NCI-H2107 treated with DMSO at 0.1 percent for 48 hours (cell line): ENCODE measurements around the gene TMPRSS6.

Experiments used
- DNase-seq: peaks from one replicate; lab custom pipeline; 2025; ENCODE audit not compliant: unreplicated experiment; lab: John Stamatoyannopoulos, UW

The TMPRSS6 gene

DNA sequence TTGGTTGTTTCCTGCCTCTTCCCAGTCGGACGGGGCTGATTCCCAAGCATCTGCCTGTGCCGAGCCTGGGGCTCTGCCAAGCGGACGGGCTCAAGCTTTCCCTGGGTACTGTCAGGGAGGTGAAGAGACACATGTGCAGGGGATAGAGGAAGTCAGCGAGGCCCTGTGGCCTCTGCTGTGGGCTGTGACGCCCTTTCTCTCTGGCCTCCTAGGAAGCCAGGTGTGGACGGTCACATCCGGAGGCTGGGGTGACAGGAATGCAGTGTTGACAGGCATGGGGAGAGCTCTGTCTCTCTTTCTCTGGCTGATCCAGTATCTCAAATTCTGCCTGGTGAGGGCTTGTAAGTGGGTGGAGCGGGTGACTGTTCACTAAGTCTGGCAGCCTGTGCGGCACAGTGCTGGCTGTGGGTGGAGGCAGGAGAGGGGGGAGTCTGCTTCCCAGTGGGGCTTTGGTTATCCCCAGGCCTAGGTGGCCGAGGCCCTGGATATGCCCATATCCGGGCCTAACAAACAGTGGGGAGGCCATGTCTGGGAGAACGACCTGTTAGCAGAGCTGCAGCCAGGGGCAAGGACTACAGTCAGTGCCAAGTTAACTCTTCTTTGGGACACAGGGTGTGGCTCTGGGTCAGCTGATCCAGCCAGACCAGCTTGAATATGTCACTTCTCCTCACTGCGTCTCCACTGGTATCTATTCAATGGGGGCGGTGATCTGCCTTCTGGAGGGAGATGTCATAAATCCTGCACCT lies 56.0 kb downstream of the TMPRSS6 start:
- no peak for DNase-seq

DNA sequence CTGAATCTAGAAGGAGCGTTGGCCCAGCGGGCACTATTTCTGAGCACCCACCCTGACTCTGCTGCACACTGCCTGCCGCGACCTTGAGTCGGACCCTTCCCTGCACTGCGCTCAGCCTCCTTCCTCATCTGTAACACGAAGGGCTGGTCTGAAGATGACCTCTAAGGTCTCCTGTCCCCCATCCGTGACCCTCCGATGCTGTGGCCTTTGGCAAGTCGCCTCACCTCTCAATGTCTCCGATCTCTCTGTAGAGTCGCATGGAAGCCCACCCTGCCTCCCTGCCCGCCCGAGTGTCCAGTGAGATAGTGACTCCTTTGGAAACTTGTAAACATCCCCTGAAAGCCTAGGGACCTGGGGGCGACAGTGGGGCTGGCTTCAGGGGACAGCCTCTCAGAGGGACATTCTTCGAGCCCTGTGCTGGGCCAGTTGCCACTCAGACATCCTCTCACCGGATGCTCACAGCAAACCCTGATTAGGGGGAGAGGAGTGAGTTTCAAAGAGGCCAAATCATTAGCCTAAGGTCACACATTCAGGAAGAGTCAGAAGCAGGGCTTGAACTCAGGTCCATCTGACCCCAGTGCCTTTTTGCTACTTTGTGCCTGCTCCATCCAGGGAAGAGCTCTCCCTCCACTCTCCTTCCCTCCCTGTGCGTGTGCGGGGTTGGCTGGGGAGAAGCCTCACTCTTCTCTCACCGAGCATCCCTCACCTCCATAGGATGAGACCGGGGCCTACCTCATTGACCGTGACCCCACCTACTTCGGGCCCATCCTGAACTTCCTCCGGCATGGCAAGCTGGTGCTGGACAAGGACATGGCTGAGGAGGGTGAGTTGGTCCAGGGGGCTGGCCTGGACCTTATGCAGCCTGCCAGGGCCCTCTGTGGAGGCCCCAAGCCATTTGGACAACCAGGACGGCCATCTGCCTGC lies 56.9 kb downstream of the TMPRSS6 start:
- no peak for DNase-seq

GRCh38 chr22:37051391-37052385 lies 57.8 kb downstream of the TMPRSS6 start, which contains the start of gene KCTD17:
Gene KCTD17 (plus strand): TSS chr22:37051742. CDS start chr22:37051761, 19 bp downstream.
- DNase-seq, result no peak

DNA sequence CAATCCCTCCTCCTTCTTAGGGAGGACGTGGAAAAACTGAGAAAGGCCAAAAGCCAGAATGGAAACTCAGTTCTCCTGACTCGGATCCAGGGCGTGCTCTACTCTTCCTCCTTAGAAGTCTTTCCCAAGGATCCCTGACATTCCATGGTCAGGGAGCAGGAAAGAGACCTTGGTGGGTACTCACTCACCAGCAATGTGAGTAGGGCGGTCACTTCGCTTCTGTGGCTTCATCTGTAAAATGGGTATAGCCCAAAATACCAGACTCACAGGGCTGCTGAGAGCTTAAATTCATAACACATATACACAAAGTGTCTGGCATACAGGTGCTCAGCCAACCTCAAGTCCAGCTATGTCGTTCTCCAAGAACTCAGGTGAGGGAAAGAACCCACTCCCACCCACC lies 58.6 kb downstream of the TMPRSS6 start:
- no peak for DNase-seq

DNA sequence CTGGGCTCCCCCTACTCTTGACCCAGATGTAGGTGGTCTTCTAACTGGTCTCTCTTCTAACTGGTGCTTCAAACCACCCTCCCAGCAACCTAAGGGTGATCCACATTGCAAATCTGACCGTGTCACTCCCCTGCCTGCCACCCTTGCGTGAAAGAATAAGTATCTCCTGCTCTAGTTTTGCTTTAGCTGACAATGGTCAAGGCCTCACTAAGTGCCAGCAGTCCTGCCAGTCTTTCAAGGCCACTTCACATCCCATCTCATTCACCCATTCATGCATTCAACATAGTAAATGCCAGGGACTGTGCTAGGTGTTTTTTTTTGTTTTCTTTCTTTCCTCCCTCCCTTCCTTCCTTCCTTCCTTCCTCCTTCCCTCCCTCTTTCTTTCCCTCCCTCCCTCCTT lies 60.3 kb downstream of the TMPRSS6 start:
- DNase-seq, result no peak

DNA sequence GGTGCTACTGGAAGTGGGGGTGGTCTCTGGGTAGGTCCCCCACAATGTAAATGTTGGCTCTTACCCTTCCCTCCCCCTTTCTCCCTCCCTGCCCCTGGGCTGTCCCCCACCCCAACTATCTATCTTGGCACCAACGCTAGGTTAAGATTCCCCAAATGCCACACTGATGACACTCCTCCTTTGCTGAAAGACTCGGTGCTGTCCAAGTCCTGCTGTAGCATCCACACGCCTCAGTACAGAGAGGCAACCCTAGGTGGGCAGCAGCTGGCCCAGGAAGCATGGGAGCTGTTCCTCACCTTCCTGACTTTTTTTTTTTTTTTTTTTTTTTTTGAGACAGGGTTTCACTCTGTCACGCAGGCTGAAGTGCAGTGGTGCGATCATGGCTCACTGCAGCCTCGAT lies 61.4 kb downstream of the TMPRSS6 start:
- DNase-seq, result no peak

DNA sequence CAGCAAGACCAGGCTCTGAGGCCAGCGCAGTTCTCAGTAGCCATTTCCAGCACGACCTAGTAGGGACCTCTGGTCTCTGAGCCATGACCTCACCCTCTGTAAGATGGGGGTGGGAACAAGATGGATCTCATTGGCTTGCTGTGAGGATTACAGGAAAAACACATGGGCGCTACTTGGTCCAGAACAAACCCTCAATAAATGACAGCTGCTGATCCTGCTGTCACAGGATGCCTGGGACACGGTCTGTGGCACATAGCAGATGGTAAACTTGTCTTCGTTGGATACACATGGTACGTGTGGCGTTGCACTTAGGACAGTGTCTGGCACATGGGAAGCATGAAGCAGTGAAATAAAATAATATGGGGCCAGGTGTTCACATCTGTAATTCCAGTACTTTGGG lies 62.5 kb downstream of the TMPRSS6 start:
- no peak for DNase-seq

DNA sequence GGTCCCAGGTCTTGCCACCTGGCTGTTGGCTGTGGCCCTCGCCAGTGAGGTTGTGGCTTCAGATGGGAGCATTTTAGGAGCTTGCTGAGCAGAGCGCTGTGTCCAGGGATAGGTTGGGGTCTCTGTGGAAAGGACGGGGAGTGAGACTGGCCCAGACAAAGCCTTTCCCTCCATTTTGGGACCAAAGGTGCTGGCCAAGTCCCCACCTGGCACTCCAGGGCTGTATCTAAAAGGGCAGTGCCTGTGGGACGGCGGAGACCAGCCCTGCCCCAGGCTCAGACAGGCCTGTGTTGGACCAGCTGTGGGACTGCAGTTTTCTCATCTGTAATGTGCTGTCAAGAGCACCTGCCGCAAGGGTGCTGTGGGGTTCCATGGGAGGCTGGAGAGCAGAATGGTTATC lies 62.9 kb downstream of the TMPRSS6 start:
- DNase-seq, result no peak

DNA sequence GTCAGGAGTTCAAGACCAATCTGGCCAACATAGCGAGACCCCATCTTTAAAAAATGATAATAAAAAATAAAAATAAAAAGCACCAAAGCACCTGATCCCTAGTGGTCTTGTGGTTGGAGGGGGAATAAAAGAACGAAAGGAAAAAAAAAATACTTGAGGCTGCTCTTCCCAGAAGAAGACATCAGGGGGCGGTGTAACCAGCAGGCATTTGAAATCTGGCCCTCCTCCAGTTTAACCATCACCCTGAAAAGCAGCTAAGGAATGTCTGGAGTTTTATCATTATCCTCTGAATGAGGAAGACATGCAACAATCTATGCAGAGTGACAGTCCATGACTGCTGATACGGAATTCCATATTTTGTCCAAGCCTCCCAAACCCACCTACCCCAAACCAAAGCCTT lies 63.6 kb downstream of the TMPRSS6 start:
- DNase-seq, result no peak

DNA sequence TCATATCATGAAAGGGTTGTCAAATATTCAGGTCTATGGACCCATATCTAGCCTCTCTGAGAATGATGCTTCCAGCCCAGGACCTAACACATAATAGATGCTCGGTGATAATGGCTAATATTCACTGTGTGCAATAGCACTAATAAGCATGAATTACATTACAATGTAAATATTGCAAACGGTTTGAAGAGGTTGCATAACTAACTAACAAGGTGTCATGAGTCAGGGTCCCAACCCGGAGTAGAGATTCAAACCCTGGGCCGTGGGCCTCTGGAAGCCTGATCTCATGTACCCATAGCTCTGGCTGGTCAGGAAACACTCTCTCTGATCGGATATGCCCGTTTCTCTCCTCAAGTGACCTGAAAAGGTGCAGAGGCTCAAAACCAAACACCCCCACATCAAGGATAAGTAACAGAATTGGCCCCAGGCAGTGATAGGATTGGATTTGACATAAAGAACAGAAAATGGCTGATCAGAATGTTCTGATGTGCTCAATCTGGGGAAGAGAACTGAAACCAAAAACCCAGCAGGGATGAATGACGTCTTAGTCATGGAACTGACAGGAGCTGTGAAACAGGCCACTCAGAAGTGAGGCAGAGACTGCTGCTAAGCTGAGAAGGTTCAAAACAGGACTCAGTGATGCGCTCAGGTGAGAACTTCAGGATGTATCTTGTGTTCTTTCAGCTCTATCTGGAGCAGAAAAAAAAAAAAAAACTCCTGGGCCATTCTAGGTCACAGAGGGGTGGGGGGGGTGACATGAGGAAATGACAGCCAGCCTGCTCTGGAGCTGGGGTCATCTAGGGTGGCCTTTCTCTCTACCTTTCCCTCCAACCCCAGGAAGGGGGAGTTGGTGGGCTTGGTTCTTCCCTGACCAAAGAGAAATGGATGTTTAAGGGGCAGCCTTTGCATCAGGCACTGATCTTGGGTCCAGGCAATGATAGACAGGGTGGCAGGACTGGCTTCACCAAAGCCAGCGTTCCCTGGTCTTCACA lies 64.6 kb downstream of the TMPRSS6 start:
- no peak for DNase-seq

- no peak for DNase-seq
Measured at GRCh38 chr22:37043828-37044538, 65.5 kb downstream of the TMPRSS6 start.

- DNase-seq, result no peak
Measured at GRCh38 chr22:37043209-37043827, 66.2 kb downstream of the TMPRSS6 start.

DNA sequence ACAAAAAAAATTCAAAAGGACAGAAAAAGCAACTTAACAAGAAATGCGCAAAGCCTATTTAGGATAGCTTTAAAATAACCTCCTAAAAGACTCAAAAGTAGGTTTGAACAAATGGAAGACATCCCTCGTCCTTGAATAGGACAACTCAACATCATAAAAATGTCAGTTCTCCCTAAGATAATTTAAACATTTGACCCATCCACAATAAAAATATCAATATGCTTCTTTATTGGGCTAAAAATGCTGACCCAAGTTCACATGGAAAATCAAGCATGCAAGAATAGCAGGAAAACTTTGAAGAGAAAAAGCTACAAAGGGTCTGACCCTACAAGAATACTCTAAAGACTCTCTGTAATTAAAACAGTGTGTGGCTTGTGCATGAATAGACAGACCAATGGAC lies 70.0 kb downstream of the TMPRSS6 start:
- no peak for DNase-seq

GRCh38 chr22:37037669-37038068 lies 71.8 kb downstream of the TMPRSS6 start:
- no peak for DNase-seq

DNA sequence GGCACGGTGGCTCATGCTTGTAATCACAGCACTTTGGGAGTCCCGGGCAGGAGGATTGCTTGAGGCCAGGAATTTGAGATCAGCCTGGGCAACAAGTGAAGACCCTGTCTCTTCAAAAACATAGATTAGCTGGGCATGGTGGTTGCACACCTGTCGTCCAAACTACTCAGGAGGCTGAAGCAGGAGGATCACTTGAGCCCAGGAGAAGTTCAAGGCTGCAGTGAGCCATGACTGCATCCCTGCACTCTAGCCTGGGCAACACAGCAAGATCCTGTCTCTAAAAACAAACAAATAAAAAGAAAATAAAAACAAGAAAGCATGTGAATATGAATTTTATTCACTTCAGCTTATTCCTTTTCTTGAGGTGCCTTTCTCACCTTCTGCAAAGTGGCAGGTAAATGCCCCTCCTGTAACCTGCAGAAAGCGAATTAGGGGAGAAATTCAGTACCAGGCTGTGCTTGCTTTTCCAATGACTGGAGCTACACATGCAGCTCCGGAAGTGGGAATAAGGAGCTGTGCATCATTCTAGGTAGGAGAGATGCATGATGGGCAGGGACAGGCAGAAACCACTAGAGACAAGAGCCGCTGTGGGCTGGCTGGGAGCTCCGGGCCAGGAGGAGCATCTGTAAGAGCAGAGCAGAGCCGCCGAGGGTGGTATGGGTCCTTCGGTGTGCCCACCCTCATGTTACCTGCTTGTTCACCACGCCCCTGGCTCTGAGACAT lies 72.7 kb downstream of the TMPRSS6 start:
- DNase-seq, result no peak

- DNase-seq, result no peak
Measured at GRCh38 chr22:37033605-37034430, 75.7 kb downstream of the TMPRSS6 start.
